Measurements from ENCODE around the gene NPC1L1. TPM values are rescaled to one million over a fixed set of nuclear protein-coding genes. Genes with fewer than 3 reads are reported as not detected.
"Not testable (repeated sequence)": the region's sequence is repeated elsewhere in the genome, so short reads cannot be mapped to it uniquely, and the experiment has no call there.

Gene NPC1L1
- total and polyA plus RNA-seq, 2 of the 4 experiments (the other 2 are of a cell fraction), result 0.07 TPM; not detected in 1

GRCh38 chr7:44555350-44555749 is 14.2 kb upstream of the NPC1L1 start:
- Histone ChIP-seq H3K4me2 (ENCODE audit: low read depth, low read length) (no peak overlapping the region), H2AK5ac (ENCODE audit: low read depth, low read length) (no peak overlapping the region), H2BK5ac (ENCODE audit: low read depth, low read length, poor library complexity, severe bottlenecking) (no peak overlapping the region), H2BK20ac (ENCODE audit: low read depth, low read length) (no peak overlapping the region), H3K9ac (ENCODE audit: low read depth, low read length) (no peak overlapping the region), H3K4ac (ENCODE audit: low read depth, low read length) (no peak overlapping the region), H2BK15ac (ENCODE audit: low read depth, low read length) (no peak overlapping the region), H3K14ac (replicated peaks; ENCODE audit: low read depth, low read length) (no peak overlapping the region), H3K79me1 (ENCODE audit: low read depth in 1 of 2, low read length in 2 of 2) (no peaks in the 10 kb centered on the region), H3K36me3 (ENCODE audit: control insufficient read depth, insufficient read depth, low read length) (no peaks in the 10 kb centered on the region), H3K56ac (ENCODE audit: extremely low read depth, insufficient read depth, low read length) (no peak overlapping the region), H4K5ac (ENCODE audit: low read depth, low read length) (no peak overlapping the region), H4K8ac (ENCODE audit: low read depth in 2 of 2, low read length in 2 of 2) (no peak overlapping the region), H3K9me1 (ENCODE audit: insufficient read depth, low read length) (no peaks in the 10 kb centered on the region), H3K27me3 (ENCODE audit: control insufficient read depth, insufficient read depth, low read length) (peaks cover 10% of the 10 kb centered on the region), H4K91ac (ENCODE audit: insufficient read depth, low read depth, low read length) (no peak overlapping the region), H3K23ac (ENCODE audit: low read depth, low read length) (no peak overlapping the region), H3K4me1 (ENCODE audit: control insufficient read depth, insufficient read depth, low read length) (no peaks in the 10 kb centered on the region), H2BK120ac (ENCODE audit: low read depth, low read length) (no peak overlapping the region), H3K18ac (ENCODE audit: low read depth, low read length) (no peak overlapping the region), H3K4me3 (ENCODE audit: insufficient read depth, low read depth, low read length) (no peak overlapping the region), H2AFZ (replicated peaks; ENCODE audit: low read length, poor library complexity) (no peak overlapping the region), H4K20me1 (ENCODE audit: insufficient read depth, low read length) (no peaks in the 10 kb centered on the region; the same call in 1 of the 2 replicates), H3K9me3 (ENCODE audit: control insufficient read depth, insufficient read depth, low read length) (peaks cover 3% of the 10 kb centered on the region), H3K27ac (ENCODE audit: insufficient read depth, low read length) (no peak overlapping the region), H2AK9ac (replicated peaks; ENCODE audit: low read depth, low read length, poor library complexity) (no peak overlapping the region)
- WGBS, 2 experiments (ENCODE audit: extremely low coverage in 2 of 2, insufficient read length in 1 of 2), result no CpG with 5 or more reads among the region's 2 CpGs
- ATAC-seq (ENCODE audit: low read depth) (no peak), DNase-seq (no peak)
- in situ Hi-C loops (cut with MboI; ENCODE audit: low sequenced_read_pairs), result loop anchor here (5.0 kb wide), 1 partner anchor 68 kb away; no protein-coding TSS in a partner anchor
- intact Hi-C loops (cut with micrococcal nuclease), result no loop called here
- no peak for TF ChIP-seq RCOR1 (IDR thresholded peaks at IDR 0.05; ENCODE audit: insufficient replicate concordance, low read length)
- TF ChIP-seq CEBPB (IDR thresholded peaks at IDR 0.05; ENCODE audit: low read depth, low read length), result no peak
- no peak for TF ChIP-seq BHLHE40 (IDR thresholded peaks at IDR 0.05; ENCODE audit: low read depth, low read length)
- no peak for TF ChIP-seq NFE2L2 (IDR thresholded peaks at IDR 0.05; ENCODE audit: low read depth, low read length)
- no peak for TF ChIP-seq RAD21 (IDR thresholded peaks at IDR 0.05; ENCODE audit: low read length)
- no peak for TF ChIP-seq MAFK (IDR thresholded peaks at IDR 0.05; ENCODE audit: low read depth, low read length)
- no peak for TF ChIP-seq RFX5 (IDR thresholded peaks at IDR 0.05; ENCODE audit: low read depth, low read length)
- ChIA-PET POLR2A (ENCODE audit: unreplicated experiment) (no interaction called here), CTCF (interaction anchor here (1.6 kb wide), 1 partner anchor 10 kb away, joined by 6 read pairs; no protein-coding TSS in a partner anchor)
- dilution Hi-C loops (cut with HindIII; ENCODE audit: low sequenced_read_pairs, unreplicated experiment), result no loop called here
- BruUV-seq (replicated peaks), result no TSS peak

GRCh38 chr7:44552473-44553005 is 11.4 kb upstream of the NPC1L1 start:
- not testable (repeated sequence) for H2BK5ac ChIP-seq (ENCODE audit: low read depth, low read length, poor library complexity, severe bottlenecking); H2AK5ac ChIP-seq (ENCODE audit: low read depth, low read length)

More at GRCh38 chr7:44552473-44553005, 11.4 kb upstream of the NPC1L1 start:
- H2BK20ac ChIP-seq (ENCODE audit: low read depth, low read length); H3K4me3 ChIP-seq (ENCODE audit: insufficient read depth, low read depth, low read length); POLR2A ChIA-PET (ENCODE audit: unreplicated experiment); H4K8ac ChIP-seq (ENCODE audit: low read depth in 2 of 2, low read length in 2 of 2); H3K9me3 ChIP-seq (ENCODE audit: control insufficient read depth, insufficient read depth, low read length); dilution Hi-C loops (cut with HindIII; ENCODE audit: low sequenced_read_pairs, unreplicated experiment); H3K9me1 ChIP-seq (ENCODE audit: insufficient read depth, low read length); H3K36me3 ChIP-seq (ENCODE audit: control insufficient read depth, insufficient read depth, low read length); H3K14ac ChIP-seq (replicated peaks; ENCODE audit: low read depth, low read length); H2BK15ac ChIP-seq (ENCODE audit: low read depth, low read length); H4K5ac ChIP-seq (ENCODE audit: low read depth, low read length); intact Hi-C loops (cut with micrococcal nuclease); H3K27ac ChIP-seq (ENCODE audit: insufficient read depth, low read length); ATAC-seq (ENCODE audit: low read depth); H3K4me2 ChIP-seq (ENCODE audit: low read depth, low read length); H2BK120ac ChIP-seq (ENCODE audit: low read depth, low read length); H4K20me1 ChIP-seq (ENCODE audit: insufficient read depth, low read length); H3K4ac ChIP-seq (ENCODE audit: low read depth, low read length); H2AFZ ChIP-seq (replicated peaks; ENCODE audit: low read length, poor library complexity); H2AK9ac ChIP-seq (replicated peaks; ENCODE audit: low read depth, low read length, poor library complexity); H3K56ac ChIP-seq (ENCODE audit: extremely low read depth, insufficient read depth, low read length); H4K91ac ChIP-seq (ENCODE audit: insufficient read depth, low read depth, low read length); in situ Hi-C loops (cut with MboI; ENCODE audit: low sequenced_read_pairs); H3K23ac ChIP-seq (ENCODE audit: low read depth, low read length); H3K79me1 ChIP-seq (ENCODE audit: low read depth in 1 of 2, low read length in 2 of 2); BruUV-seq (replicated peaks); DNase-seq; H3K4me1 ChIP-seq (ENCODE audit: control insufficient read depth, insufficient read depth, low read length); H3K9ac ChIP-seq (ENCODE audit: low read depth, low read length); H3K18ac ChIP-seq (ENCODE audit: low read depth, low read length): not testable (repeated sequence)
- H3K27me3 ChIP-seq (ENCODE audit: control insufficient read depth, insufficient read depth, low read length), result peaks cover 18% of the 10 kb centered on the region
- CTCF ChIA-PET, result interaction anchor here (1.3 kb wide), 1 partner anchor 13 kb away, joined by 3 read pairs; no protein-coding TSS in a partner anchor
- no CpG with 5 or more reads among the region's 3 CpGs for WGBS, 2 experiments (ENCODE audit: extremely low coverage in 2 of 2, insufficient read length in 1 of 2)
